SHP77 treated with DMSO at 0.1 percent for 48 hours (cell line): ENCODE measurements around the gene C2orf68.
"Not testable (repeated sequence)": the region's sequence is repeated elsewhere in the genome, so short reads cannot be mapped to it uniquely, and the experiment has no call there.

Experiments
- DNase-seq: peaks from one replicate; lab custom pipeline; 2025; lab: John Stamatoyannopoulos, UW

C2orf68 gene

DNA sequence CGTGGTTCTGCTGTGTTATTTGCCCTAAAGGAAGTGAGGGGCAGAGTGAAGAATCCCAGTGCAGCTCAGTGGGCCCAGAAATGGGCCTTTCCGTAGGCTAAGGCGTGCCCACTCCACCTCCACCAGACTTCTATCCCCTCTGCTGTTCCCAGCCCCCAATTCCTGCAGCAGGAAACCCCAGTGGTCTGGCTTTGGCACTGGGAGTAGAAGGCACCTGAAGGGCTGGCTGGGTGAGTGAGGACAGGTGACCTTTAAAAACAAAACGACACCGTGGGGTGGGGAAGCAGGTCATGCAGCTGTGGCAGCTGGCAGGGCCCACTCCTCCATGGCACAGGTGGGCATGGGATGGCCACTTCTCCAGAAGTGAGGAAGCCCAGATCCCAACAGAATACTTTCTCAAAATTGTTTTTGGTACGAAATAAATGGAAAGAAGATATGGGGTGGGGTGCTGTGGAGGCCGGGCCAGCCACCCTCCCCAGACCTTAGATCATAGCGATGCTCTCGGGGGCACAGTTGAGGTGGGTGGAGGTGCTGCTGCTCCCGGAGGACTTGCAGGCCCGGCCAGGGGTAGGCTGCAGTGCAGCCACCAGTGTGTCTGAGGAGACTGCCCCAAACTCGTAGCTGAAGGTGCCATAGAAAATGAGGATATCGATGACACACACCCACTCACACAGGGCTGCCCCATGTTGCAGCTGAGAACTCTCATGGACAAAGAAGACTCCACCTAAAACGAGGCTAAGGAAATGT, 13.1 kb downstream of the C2orf68 start:
- no peak for DNase-seq

DNA sequence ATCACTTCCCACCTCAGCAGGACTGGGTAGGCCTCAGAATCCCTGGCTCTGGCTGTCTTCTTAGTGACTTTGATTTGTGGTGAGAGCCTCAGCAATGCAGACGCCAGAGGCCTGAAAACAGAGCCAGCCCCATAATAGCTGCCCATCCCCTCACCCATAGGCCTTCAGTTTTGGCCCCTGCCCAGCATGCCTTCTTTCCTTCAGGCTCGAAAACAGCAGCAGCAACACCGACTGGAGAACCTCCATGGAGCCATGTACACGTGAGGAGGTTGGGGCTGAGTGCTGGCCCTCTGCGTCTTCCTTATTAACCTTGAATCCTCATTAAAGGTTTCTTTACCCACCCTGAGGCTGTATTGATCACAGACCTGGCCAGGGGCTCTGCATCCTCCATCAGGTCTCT, 14.6 kb downstream of the C2orf68 start:
- no peak for DNase-seq

DNA sequence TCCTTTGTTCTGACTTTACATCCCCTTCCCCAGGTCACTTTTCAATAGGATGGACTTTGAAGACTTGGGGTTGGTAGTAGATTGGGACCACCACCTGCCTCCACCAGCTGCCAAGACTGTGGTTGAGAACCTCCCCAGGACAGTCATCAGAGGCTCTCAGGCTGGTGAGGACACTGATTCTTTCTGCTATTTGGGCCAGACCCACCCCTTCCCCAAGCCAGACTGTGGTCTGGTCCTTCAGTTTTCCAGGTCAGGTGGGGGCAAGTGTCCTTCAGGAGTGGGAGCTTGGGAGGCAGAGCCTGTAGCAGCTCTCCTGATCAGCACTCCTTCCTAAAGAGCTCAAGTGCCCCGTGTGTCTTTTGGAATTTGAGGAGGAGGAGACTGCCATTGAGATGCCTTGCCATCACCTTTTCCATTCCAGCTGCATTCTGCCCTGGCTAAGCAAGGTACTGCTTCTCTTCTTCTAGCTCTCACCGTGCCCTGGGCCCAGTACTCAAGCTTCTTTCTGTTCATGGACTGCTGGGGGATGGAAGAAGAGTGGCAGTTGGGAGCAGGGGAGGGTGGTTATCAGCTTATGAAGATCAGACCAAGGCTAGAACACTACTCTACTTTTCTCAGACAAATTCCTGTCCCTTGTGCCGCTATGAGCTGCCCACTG, 15.3 kb downstream of the C2orf68 start:
- DNase-seq = no peak

DNA sequence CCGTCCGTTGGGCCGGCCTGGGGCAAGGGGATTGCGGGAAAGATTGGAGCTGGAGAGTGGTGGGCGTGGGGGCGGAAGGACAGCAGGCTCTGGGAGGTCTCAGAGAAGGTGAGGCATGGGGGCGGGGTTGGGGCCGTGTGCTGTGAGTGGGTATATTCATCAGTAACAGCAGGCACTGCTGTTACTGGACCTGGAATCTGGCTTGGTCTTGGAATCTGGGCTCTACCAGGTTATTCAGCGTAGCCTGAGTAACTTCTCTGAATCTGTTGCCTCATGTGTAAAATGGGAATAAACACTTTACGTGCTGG, 15.9 kb downstream of the C2orf68 start:
- no peak for DNase-seq

DNA sequence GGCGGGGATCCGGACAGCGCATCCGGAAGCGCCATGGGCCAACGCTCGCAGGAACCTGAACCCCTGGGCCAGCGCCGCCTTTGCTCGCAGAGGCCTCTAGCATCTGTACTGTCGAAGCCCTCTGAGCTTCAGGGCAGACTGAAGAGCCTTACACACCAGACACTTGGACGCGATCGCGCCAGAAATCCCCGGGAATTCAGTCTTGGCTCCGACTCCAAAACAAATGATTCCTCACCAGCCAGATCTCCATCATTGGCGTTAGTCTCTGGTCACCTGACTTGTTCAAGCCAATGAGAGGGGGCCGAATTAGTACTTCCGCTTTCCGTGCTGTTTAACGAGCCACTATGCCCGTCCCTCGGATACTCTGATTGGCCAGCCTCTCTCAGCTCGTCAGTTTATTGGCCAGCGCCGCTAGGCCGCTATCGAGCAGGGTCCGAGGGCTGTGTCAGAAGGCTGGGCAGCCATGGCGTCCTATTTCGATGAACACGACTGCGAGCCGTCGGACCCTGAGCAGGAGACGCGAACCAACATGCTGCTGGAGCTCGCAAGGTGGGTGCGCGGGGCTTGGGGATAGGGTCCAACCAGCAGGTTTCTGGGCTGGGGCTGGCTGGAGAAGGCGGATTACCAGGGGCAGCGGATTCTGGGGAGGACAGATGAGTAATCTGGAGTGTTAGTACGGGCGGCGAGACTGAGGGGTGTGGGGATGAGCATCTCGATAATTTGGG, 16.4 kb downstream of the C2orf68 start, which contains the start of gene RNF181:
TSS of gene RNF181 (plus strand) at position 445 of the 725 bp plus-strand sequence. CDS start at position 464, 19 bp downstream.
- DNase-seq = peak; percentile 97

DNA sequence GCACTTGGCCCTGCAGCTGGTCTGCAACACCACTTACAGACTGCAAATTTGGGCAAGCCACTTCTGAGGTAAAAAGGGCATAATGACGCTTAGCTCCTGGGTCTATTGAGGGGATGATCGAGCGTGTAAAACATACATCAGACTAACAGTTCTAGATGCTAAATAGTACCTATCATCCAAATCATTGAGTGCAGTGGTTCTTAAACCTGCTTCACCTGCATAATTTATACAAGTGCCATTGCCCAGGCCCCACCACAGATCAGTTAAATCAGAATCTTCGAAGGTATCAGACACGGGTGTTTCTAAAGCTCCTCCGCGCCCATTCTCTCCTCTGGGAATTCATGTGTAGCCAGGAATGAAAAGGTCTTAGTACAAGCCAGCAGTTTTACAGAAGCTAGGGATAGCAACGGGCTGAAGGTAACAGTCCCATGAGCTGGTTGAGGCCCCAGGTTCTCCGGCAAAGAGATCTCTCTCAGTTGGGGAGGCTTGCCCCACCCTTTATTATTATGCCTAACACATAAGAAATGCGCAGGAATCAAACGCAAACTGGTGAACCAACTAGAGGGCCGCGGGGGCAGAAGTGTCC, 17.1 kb downstream of the C2orf68 start:
- DNase-seq = no peak

DNA sequence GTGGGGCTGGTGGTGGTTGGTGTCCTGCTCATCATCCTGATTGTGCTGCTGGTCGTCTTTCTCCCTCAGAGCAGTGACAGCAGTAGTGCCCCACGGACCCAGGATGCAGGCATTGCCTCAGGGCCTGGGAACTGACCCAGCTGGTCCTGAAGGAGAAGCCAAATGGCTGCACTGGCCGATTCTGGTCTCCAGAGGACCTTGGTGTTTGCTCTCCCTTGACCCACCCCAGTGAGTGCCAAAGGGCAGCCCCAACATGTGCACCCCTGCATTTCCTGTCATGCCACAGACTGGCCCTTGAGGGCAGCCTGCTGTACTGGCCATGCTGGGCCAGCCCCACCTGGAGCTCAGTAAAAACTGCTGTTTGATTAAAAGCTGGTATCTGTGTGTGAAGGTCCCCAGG, 18.8 kb downstream of the C2orf68 start:
- DNase-seq = no peak

DNA sequence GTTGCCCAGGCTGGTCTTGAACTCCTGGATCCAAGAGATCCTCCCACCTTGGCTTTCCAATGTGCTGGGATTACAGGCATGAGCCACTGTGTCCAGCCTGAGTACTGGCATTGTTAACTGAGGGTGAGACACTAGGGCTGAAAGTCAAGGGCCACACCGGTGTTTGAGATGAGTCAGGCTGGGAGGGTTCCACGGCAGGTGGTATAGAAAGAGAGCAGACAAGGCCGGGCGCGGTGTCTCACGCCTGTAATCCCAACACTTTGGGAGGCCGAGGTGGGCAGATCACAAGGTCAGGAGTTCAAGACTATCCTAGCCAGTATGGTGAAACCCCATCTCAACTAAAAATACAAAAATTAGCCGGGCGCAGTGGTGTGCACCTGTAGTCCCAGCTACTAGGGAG, 19.6 kb downstream of the C2orf68 start:
- not testable (repeated sequence) for DNase-seq

DNA sequence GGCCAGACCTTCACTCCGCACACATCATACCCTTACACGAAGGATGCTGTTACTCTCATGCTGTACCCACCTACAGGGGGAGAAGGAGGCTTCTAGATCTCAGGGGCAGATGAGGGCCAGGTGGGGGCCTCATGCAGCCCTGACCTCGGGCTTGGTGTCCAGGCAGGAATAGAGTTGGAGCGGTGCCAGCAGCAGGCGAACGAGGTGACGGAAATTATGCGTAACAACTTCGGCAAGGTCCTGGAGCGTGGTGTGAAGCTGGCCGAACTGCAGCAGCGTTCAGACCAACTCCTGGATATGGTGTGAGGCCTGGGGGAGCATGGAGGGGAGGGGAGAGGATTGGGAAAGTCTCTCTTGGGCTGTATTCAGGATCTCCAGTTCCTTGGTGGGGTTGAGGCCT, 20.3 kb downstream of the C2orf68 start:
- DNase-seq = no peak

DNA sequence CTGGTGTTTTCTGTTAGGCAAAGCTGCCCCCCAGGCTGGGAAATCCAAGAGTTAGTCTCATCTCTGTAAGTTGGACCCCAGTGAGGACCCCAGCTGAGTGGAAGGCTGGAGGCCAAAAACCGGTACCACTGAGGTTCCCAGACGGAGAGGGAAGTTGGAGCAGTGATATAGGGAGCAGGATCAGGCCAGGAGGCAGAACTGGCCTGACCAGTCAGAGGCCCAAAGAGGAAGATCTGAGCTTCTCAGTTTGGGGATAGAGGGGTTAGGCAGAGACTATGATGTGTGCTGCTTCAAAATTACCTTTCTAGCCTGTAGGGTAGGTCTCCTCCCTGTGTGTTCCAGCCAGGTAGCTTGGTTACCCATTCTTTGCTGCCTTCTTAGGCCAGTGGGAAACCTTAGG, 20.9 kb downstream of the C2orf68 start:
- no peak for DNase-seq

DNA sequence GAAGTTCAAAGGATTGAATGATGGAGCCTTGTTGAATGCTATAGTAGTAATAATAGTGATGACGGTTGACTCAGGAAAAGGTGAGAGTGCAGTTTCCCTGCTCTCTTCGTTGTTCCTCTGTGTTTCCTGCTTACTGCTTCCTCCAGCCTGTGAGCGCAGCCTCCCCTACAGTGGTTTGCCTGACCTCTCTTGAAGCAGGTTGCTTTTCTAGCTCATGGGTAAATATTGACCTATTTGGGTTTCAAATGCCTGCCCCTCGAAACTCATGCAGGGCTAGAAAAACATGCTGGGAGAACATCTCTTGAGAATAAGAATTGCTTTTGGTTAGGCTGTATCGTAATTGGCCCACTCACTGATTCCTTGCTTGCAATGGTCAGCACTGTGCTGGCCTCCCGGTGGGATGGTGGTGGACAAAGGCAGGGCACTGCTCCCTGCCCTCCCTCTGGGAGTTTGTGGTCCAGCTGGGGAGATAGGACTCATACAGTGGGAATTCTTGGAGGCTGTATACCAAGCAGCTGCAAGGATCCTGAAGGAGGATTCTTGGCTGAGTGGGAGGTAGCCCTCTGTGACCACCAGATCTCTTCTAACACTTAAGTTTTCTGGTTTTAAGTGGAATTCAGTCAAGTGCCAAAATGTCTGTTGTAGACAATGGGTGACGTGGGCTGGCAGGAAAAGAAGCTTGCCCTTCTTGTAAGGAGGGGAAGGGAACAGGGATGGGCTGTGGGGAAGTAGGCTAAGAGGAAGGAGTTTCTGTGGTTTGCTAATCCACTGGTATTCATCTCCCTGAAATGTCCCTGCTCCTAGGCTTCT, 21.7 kb downstream of the C2orf68 start:
- DNase-seq = no peak

DNA sequence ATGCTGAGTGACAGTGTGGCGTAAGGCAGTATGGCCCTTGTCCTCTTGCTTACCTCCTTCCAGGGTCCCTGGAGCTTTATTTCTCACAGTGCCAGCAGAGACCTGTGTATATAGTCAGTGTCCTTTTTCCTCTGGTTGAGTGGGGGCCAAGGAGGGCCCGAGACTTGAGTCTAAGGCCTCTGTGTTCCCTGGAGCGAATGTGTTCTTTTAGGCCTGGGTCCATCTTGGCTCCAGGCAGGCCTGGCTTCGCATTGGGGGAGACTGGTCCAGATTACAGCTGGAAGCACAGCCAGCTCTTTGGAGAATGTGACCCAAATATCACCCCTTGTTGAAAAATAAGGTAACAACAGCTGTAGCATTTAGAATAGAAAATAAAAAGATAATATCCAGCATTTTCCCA, 22.7 kb downstream of the C2orf68 start:
- DNase-seq = no peak

DNA sequence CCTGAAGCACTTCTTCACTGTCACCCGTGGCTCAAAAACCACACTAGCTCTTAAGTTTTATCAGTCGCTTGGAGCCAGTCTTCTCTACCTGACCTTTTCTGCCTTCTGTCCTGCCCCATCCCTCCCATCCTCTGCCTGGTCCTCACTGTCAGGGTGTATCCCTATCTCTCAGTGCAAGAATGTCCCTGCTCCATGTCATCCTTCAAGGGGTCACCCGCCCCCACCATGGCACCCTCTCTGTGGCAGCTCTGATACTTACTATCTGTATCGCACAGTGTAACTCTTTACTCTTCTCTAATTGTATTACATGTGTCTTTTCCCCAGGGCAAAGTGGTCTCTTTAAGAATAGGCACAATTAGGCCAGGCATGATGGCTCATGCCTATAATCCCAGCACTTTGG, 23.2 kb downstream of the C2orf68 start:
- no peak for DNase-seq

DNA sequence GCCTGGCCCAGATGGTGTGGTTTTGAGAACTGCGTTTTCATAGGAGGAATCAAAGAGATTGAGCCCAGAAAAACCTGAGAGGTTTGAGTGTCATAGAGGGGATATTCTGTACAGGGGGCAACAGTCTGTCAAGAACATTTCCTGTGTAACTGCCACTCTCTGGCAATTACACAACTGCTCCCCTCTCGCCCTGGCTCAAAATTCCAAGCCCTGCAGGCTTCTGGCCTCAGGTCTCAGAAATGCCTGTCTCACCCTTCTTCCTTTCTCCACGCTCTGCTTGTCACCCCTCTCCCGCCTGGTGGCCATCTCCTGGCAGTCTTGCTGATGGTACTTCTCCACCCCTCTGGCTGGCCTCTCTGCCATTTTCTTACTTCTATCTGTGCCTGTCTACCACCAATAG, 23.6 kb downstream of the C2orf68 start:
- no peak for DNase-seq

DNA sequence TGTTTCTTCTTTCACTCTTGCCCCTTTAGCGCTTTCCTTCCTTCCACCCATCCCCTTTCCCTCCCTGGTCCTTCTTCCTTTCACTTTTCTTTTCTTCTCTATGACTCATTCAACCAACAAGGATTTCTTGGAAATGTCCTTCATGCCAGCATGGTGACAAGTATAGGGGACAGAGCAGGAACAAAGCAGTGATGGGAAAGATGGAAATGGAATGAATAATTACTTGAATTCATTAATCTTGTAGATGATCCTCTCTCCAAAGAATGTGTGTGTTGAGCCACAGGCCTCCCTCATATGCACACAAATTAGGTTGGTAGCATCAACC, 26.1 kb downstream of the C2orf68 start:
- DNase-seq = no peak

DNA sequence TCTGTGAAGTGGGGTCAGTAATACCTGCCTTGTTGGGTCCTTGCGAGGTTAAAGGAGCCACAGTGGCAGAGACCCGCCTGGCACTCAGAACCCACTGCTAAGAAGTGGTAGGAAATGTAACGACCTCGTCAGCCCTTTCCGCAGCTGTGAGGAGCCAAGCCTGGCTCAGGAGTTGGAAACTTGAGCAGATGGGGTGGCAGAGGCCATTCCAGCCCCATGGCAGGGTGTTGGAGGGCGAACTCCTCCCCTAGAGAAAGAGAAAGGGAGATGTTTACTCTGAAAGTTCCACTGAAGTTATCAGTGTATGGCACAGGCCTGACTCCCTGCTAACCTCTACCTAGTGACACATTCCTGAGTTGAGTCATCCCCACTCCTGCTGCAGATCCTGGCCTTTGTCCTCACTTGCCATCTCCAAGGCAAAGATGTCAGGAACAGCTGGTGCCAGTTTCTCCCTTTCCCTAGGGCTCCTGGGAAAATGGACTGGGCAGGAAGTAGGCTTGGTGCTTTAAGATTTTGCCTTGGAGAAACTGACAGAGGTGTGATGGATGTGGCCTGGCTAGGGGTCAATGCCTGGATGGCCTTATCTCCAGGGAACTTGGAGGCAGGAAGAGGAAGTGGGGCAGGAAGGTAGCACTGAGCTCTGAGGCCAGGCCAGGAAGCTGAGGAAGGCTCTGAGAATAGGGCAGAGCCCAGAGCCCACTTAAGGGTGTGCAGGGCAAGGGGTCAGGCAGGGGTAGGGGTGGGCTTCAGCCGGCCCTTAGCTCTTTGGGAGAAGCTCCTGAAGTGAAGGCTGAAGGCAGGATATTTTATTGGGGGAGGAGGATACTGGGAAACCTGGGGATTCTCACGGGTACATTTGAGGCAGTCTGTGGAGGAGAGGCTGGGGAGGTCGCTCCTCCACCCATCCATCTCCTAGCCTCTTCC, 26.7 kb downstream of the C2orf68 start:
- DNase-seq = no peak

DNA sequence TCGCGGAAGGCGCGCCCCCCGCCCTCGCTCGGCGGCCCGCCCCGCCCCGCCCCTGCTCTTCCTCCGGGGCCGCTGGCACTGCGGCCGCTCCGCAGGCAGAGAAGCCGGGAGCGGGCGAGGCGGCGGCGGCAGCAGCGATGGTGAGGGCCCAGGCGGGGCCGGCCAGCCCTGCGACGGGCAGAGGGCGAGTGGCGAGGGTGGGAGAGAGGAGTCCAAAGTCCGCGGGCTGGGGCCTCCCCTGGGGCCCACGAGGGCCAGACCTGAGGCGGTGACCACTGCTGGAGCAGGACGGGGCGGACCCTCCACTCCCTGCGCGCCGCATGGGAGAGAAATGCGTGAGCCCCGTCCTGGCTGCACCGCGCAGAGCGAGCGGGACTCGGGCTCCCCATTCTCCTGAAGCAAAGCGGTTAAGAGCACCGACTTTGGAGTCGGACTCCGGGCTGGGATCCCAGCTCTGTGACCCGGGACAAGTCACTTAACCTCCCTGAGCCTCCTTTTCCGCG, 27.5 kb downstream of the C2orf68 start, which contains the start of gene VAMP5:
TSS of gene VAMP5 (plus strand) at position 78 of the 503 bp plus-strand sequence. CDS start at position 138, 60 bp downstream.
- no peak for DNase-seq

DNA sequence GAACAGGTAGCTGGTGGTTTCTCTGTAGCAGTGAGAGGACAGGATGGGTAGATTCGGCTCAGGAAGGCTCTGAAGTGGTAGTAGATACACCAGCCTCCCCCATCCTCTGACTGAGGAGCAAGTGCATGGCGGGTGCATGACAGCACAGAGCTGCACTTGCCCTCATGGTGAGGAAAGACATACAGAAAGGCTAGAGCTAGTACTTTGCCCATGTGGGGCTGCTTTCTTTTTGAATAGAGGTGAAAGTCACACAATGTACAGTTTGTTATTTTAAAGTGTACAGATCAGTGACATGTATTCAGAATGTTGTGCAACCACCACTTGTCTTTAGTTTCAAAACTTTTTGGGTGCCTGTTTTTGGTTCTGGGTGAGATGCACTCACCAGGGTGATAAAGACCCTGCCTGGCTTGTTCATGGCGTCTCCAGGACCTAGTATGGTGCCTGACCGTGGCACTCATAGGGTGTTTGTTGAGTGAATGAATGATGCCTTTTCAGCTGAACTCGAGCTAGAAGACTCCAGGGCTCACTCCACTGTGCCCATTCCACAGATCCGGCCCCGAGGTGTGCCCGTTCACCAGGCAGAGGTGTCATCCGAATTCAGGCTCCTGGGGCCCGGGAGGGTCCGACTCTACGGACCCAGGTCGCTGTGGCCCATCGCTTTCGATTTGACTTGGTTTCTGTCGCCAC, 28.1 kb downstream of the C2orf68 start:
- no peak for DNase-seq

DNA sequence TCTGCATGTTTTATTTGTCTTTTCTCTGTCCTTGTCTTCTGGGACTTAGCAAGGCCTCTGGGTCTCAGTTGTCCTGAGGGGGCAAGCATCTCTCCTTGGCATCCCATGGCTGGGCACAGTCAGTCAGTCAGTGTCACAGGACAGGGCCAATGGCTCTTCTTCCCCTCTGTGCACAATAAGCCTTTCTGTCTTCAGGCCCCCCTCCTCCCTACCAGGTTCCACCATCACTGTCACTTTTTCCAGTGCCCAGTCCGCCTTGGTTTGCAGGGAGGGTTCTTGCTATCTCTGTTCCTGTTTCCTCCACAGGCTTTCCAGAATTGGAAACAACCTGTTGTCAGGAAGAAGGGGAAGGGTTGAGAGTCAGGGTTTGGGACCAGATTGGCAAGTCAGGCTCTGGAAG, 29.4 kb downstream of the C2orf68 start:
- no peak for DNase-seq

DNA sequence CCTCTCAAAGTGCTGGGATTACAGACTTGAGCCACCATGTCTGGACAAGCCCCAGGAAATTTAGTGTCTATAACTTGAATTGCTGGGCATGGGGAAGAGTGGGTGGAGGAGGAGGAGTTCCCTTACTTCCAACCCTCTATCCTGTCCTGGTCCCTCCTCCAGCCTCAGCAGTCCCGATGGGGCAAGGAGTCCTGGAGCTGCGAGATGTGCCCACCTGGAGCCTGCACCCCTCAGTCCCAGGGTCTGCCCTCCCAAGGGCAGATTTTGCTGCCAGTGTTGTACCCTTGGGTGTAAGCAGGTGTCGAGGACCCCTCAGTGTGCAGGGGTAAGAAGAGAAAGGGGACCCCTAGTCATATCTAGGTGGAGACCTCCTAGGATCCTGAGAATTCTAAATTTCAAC, 31.7 kb downstream of the C2orf68 start:
- no peak for DNase-seq
